ENCODE results near the gene ACTN4. TPM values are rescaled to one million over a fixed set of nuclear protein-coding genes. Genes with fewer than 3 reads are reported as not detected.

ACTN4 gene
- total and polyA plus RNA-seq, 10 of the 15 experiments (the other 5 are each of a cell fraction or from before 2014, with no cell fraction given): 2.4 to 293 (median 72.5) TPM

DNA sequence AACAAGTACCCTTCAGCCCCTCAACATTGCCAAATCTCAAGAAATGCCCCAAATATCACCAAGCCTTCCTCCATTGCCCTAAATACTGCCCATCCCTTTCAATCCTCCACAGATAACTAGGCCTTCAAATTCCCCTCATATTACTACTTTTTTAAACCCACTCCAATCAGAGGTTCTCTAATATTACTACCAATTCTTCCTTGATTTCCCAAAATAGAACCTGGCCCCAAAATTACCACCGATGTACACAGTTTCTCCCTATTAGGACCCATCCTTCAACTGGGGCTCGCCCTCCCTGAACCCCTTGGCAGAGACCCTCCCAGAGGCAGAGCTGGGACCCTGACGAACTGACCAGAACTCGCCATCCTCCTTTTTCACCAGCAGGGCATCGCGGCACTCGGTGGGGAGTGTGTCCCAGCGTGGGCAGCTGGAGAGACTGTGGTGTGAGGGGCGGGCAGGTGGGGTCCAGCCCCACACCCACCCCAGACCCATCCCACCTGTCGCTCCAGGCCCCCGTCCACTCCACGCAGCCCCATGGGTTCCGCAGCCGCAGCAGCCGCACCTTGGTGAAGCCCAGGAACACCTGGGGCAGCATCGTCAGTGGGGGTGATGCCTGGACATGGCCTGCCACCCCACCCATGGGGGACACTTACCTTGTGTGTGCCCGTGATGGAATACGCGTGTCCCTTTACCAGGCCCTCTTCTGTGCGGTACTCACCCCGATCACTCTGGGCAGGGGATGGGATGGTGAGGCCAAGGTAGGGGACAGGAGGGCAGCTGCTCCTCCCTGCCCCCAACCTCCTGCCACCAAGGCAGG, 90.7 kb downstream of the ACTN4 start (continued):
- no peak for TF ChIP-seq E4F1 (IDR thresholded peaks at IDR 0.05; ENCODE audit: borderline replicate concordance, partially characterized antibody)

DNA sequence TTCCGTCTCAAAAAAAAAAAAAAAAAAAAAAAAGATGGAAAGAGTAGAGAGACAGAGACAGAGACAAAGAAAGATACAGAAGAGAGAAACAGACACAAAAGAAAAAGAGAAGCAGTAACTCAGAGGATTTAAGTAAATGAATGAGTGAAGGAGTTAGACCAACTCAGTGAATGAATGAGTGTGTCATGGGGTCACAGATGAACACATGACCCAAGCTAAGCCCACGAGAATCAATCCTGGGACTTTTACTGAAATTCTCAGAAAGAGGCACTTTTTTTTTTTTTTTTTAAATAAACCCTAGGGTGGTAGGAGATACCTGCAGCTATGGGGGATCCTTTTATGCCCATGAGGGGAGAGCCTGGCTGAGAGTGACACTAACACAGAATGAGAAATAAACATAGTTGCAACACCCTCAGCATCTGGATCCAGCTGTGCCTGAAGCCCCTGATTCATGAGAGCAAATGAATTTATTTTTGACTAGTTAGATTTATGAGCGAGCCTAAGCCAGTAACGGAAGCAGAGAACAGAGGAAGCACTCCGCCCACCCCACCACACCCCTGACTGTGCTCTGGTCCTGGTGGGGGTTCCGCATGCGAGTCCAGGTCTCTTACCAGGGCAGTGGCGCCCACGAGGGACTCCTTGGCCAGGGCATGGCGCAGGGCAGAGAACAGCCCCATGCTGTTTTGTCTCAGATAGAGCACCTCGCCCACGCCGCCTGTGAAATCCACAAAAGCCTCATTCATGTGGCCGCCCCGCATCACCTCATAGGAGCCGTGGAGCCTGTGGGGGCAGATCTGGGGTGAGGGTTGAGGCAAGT, 92.2 kb downstream of the ACTN4 start:
- H3K36me3 ChIP-seq (ENCODE audit: control insufficient read depth in 2 of 2, insufficient read depth in 2 of 2, low read length in 1 of 2): no peaks in the 10 kb centered on the region
- H3K4me3 ChIP-seq: no peak overlapping the region
- H3K9me3 ChIP-seq (replicated peaks; ENCODE audit: control insufficient read depth, insufficient read depth, low read length): no peaks in the 10 kb centered on the region
- no peaks in the 10 kb centered on the region for H3K27me3 ChIP-seq (replicated peaks in 1 of 2; ENCODE audit: control insufficient read depth in 2 of 2, insufficient read depth in 2 of 2, low read length in 1 of 2)
- FAIRE-seq: no peak
- no peak overlapping the region for H2AFZ ChIP-seq (ENCODE audit: control insufficient read depth, low read depth, low read length)
- H3K4me1 ChIP-seq (ENCODE audit: control insufficient read depth, insufficient read depth, low read length): peaks cover 9% of the 10 kb centered on the region
- TF ChIP-seq ATF2 (IDR thresholded peaks at IDR 0.05; ENCODE audit: low read length) (no peak), POLR2AphosphoS2 (IDR thresholded peaks at IDR 0.05; ENCODE audit: low read depth, low read length) (no peak), POU2F2 (IDR thresholded peaks at IDR 0.05; ENCODE audit: borderline replicate concordance, low read depth, low read length) (no peak), NR2C1 (IDR thresholded peaks at IDR 0.05) (no peak), NBN (IDR thresholded peaks at IDR 0.05) (no peak), ZNF384 (IDR thresholded peaks at IDR 0.05; ENCODE audit: borderline replicate concordance, low read depth, low read length) (no peak)
- ATAC-seq: no peak
- SMC1A ChIA-PET (ENCODE audit: uncharacterized antibody, unreplicated experiment): no interaction called here
- in situ Hi-C loops (cut with MboI): no loop called here
- no peaks in the 10 kb centered on the region for H4K20me1 ChIP-seq (ENCODE audit: control insufficient read depth, insufficient read depth)
- no peak overlapping the region for H3K9ac ChIP-seq (ENCODE audit: control insufficient read depth, insufficient read depth, low read length)
- intact Hi-C loops (cut with micrococcal nuclease; ENCODE audit: unreplicated experiment): loop anchor here (10.0 kb wide), 1 partner anchor 225 kb away; no protein-coding TSS in a partner anchor
- no peak overlapping the region for H3K27ac ChIP-seq (ENCODE audit: control insufficient read depth, insufficient read depth)
- POLR2A ChIA-PET: interaction anchor here (0.7 kb wide), 1 partner anchor 21 kb away, joined by 4 read pairs; no protein-coding TSS in a partner anchor
- no peak for DNase-seq (ENCODE audit: low read depth, low spot score)
- CTCF ChIA-PET: interaction anchor here (0.7 to 1.5 kb wide), 2 partner anchors 30 to 91 kb away, joined by 4 read pairs; no protein-coding TSS in a partner anchor
- no TSS peak for BruUV-seq (replicated peaks)
- H3K4me2 ChIP-seq (ENCODE audit: control insufficient read depth, insufficient read depth): no peak overlapping the region
- RAD21 ChIA-PET (ENCODE audit: unreplicated experiment): no interaction called here
- WGBS (ENCODE audit: insufficient coverage, insufficient replicate concordance, low lambda C conversion rate, missing lambda C conversion rate): 42% methylated on average over 15 of the region's 16 CpGs
- no peaks in the 10 kb centered on the region; the same call in 1 of the 2 replicates for H3K79me2 ChIP-seq (ENCODE audit: control insufficient read depth, insufficient read depth, low read length)

Measured in GM12878 (cell line).